AG08396 (cell line): Measurements from ENCODE around the gene ERFE.
A peak's percentile ranks its signal among the peaks of the same experiment; 100 is the strongest.
"Not testable (repeated sequence)": the region's sequence is repeated elsewhere in the genome, so short reads cannot be mapped to it uniquely, and the experiment has no call there.

Source experiments
- DNase-seq: peaks from one replicate; pipeline ENCODE4 v3.0.0; 2012; ENCODE audit warnings: low spot score, mixed read lengths

ERFE gene, protein sequence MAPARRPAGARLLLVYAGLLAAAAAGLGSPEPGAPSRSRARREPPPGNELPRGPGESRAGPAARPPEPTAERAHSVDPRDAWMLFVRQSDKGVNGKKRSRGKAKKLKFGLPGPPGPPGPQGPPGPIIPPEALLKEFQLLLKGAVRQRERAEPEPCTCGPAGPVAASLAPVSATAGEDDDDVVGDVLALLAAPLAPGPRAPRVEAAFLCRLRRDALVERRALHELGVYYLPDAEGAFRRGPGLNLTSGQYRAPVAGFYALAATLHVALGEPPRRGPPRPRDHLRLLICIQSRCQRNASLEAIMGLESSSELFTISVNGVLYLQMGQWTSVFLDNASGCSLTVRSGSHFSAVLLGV

GRCh38 chr2:238158509-238159070, at the start of gene ERFE:
Gene ERFE (plus strand): TSS chr2:238158970. CDS start chr2:238159008, 38 bp downstream.
- peak; percentile 88 for DNase-seq

GRCh38 chr2:238113611-238114010, 45.2 kb upstream of the ERFE start:
- no peak for DNase-seq

GRCh38 chr2:238114331-238114841, 44.4 kb upstream of the ERFE start:
- DNase-seq, result no peak

- DNase-seq, result no peak
These were observed 43.7 kb upstream of the ERFE start for GRCh38 chr2:238114851-238115660.

DNA sequence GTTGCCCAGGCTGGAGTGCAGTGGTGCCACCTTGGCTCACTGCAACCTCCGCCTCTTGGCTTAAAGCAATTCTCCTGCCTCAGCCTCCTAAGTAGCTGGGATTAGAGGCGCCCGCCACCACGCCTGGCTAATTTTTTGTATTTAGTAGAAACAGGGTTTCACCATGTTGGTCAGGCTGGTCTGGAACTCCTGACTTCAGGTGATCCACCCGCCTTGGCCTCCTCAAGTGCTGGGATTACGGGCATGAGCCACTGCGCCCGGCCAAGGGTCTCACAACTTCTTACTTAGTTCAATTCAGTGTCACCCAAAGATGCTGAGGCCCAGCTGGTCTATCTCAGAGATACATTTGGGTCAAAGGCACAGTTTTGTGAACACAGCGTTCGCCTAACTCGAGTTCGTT, 43.1 kb upstream of the ERFE start:
- not testable (repeated sequence) for DNase-seq

- no peak for DNase-seq
These were observed 42.2 kb upstream of the ERFE start for GRCh38 chr2:238116298-238117198.

- DNase-seq, result peak; percentile 82
These were observed 41.3 kb upstream of the ERFE start for GRCh38 chr2:238117199-238118154.

GRCh38 chr2:238119756-238120462, 38.9 kb upstream of the ERFE start:
- DNase-seq, result no peak

- DNase-seq, result no peak
These were observed 38.1 kb upstream of the ERFE start for GRCh38 chr2:238120463-238121298.

DNA sequence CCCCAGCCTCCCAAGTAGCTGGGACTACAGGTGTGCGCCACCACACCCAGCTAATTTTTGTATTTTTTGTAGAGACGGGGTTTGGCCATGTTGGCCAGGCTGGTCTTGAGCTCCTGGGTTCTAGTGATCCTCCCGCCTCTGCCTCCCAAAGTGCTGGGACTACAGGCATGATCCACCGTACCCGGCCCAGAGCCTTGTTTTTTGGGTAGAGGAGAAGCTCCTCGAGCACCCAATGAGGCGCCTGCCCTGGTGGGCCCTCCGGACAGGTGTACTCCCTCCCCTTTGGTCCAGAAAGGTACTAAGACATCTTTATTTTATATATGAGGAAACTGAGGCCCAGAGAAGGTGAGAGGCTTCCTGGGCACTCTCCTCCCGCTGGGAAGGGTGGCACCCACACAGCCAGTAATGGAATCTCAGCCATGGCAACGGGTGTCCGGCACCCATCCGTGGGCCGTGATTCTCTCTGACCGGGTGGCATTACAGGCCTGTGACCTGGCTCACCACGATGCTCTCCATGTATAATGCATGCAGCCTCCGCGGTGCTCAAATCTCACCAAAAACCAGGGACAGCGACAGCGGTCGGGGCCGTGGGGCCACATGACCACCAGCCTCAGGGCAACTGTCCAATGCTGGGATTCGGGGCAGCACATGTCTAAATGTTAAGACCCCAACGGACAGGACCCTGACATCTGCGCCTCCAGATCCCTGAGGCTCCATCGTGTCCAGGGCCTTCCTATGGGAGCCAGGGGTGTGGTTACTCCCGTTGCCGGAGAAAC, 37.1 kb upstream of the ERFE start:
- DNase-seq, result no peak

- no peak for DNase-seq
These were observed 36.2 kb upstream of the ERFE start for GRCh38 chr2:238122287-238123217.

- no peak for DNase-seq
These were observed 35.4 kb upstream of the ERFE start for GRCh38 chr2:238123218-238123971.

- no peak for DNase-seq
These were observed 34.7 kb upstream of the ERFE start for GRCh38 chr2:238123991-238124470.

GRCh38 chr2:238124488-238125126, 34.2 kb upstream of the ERFE start:
- no peak for DNase-seq

GRCh38 chr2:238125127-238125885, 33.5 kb upstream of the ERFE start:
- no peak for DNase-seq
